Loucy (cell line): Measurements from ENCODE around the gene PPP1R13B.

Experiments used
- H2AFZ ChIP-seq: fragments of 200-600 bp; sonication (generic); 2 replicates; pipeline ENCODE4 v1.6.0; 2016; ENCODE audit warnings: antibody characterized with exemption, mild to moderate bottlenecking, low read length, moderate library complexity
- H3F3A ChIP-seq: fragments of 200-600 bp; 2 replicates; pipeline ENCODE4 v1.6.0; 2016; ENCODE audit warnings: antibody characterized with exemption, low read depth, mild to moderate bottlenecking
- H3K27me3 ChIP-seq: fragments of 200-600 bp; sonication (generic); 2 replicates; pipeline ENCODE4 v1.6.1; 2014; ENCODE audit warnings: low read length, mild to moderate bottlenecking; ENCODE audit not compliant: insufficient read depth, poor library complexity, severe bottlenecking
- H3K36me3 ChIP-seq: fragments of 200-600 bp; sonication (generic); 2 replicates; pipeline ENCODE4 v1.6.1; 2016; ENCODE audit warnings: low read length; ENCODE audit not compliant: insufficient read depth
- H3K4me1 ChIP-seq: fragments of 200-600 bp; sonication (generic); 2 replicates; pipeline ENCODE4 v1.5.1; 2014; ENCODE audit warnings: low read length, mild to moderate bottlenecking; ENCODE audit not compliant: insufficient read depth, poor library complexity, severe bottlenecking
- H3K4me2 ChIP-seq: fragments of 200-600 bp; sonication (generic); 2 replicates; pipeline ENCODE4 v1.6.0; 2014; ENCODE audit warnings: antibody characterized with exemption, low read length, low read depth, mild to moderate bottlenecking; ENCODE audit not compliant: poor library complexity, severe bottlenecking
- H3K4me3 ChIP-seq: fragments of 200-600 bp; sonication (generic); 2 replicates; pipeline ENCODE4 v1.5.1; 2014; ENCODE audit warnings: low read length, mild to moderate bottlenecking, mixed read lengths; ENCODE audit not compliant: poor library complexity, severe bottlenecking
- H3K79me2 ChIP-seq: fragments of 200-600 bp; sonication (generic); 2 replicates; pipeline ENCODE4 v1.6.1; 2014; ENCODE audit warnings: low read length; ENCODE audit not compliant: insufficient read depth
- H3K9ac ChIP-seq: fragments of 200-600 bp; sonication (generic); 2 replicates; pipeline ENCODE4 v1.6.0; 2014; ENCODE audit warnings: mild to moderate bottlenecking, low read depth, low read length, moderate library complexity; ENCODE audit not compliant: poor library complexity, severe bottlenecking
- H3K9me2 ChIP-seq: fragments of 200-600 bp; sonication (generic); replicated peaks from 2 replicates; pipeline ENCODE4 v1.6.1; 2016; ENCODE audit warnings: low read depth, low read length, mixed read lengths
- H3K9me3 ChIP-seq: fragments of 200-600 bp; sonication (generic); 2 replicates; pipeline ENCODE4 v1.6.1; 2014; ENCODE audit warnings: mild to moderate bottlenecking, antibody characterized with exemption, low read length, low read depth; ENCODE audit not compliant: insufficient read depth
- H4K20me1 ChIP-seq: fragments of 200-600 bp; sonication (generic); 2 replicates; pipeline ENCODE4 v1.6.0; 2014; ENCODE audit warnings: antibody characterized with exemption, low read length, mild to moderate bottlenecking; ENCODE audit not compliant: insufficient read depth, poor library complexity, severe bottlenecking
- EZH2phosphoT487 ChIP-seq: fragments of 200-600 bp; IDR thresholded peaks from 2 replicates; pipeline ENCODE4 v1.6.1; 2018; ENCODE audit warnings: antibody characterized with exemption, mild to moderate bottlenecking, moderate library complexity, borderline replicate concordance
- TF ChIP-seq, protein P1 (sequence below): fragments of 200-600 bp; sonication (generic); conservative IDR thresholded peaks from 2 replicates; pipeline ENCODE4 v1.5.1; 2014; ENCODE audit warnings: mild to moderate bottlenecking, antibody characterized with exemption, low read length

PPP1R13B gene

GRCh38 chr14:103712633-103713247 lies 134.6 kb downstream of the PPP1R13B start:
- no peaks in the 10 kb centered on the region for H3K27me3 ChIP-seq
- H2AFZ ChIP-seq: no peak overlapping the region
- peak overlapping the region; percentile 94 for H3K4me2 ChIP-seq
- peaks cover 35% of the 10 kb centered on the region for H3K79me2 ChIP-seq
- H3K4me3 ChIP-seq: no peak overlapping the region
- no peaks in the 10 kb centered on the region for H3K9me3 ChIP-seq
- H3K4me1 ChIP-seq: peaks cover 12% of the 10 kb centered on the region
- peaks cover 11% of the 10 kb centered on the region; the same call in 1 of the 2 replicates for H3K36me3 ChIP-seq
- no peaks in the 10 kb centered on the region for H3K9me2 ChIP-seq
- H3F3A ChIP-seq: no peaks in the 10 kb centered on the region
- peaks cover 9% of the 10 kb centered on the region for H4K20me1 ChIP-seq
- H3K9ac ChIP-seq: peak overlapping the region; percentile 78
- no peak for TF ChIP-seq EZH2phosphoT487
- TF ChIP-seq, protein P1, sequence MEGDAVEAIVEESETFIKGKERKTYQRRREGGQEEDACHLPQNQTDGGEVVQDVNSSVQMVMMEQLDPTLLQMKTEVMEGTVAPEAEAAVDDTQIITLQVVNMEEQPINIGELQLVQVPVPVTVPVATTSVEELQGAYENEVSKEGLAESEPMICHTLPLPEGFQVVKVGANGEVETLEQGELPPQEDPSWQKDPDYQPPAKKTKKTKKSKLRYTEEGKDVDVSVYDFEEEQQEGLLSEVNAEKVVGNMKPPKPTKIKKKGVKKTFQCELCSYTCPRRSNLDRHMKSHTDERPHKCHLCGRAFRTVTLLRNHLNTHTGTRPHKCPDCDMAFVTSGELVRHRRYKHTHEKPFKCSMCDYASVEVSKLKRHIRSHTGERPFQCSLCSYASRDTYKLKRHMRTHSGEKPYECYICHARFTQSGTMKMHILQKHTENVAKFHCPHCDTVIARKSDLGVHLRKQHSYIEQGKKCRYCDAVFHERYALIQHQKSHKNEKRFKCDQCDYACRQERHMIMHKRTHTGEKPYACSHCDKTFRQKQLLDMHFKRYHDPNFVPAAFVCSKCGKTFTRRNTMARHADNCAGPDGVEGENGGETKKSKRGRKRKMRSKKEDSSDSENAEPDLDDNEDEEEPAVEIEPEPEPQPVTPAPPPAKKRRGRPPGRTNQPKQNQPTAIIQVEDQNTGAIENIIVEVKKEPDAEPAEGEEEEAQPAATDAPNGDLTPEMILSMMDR: no peak

DNA sequence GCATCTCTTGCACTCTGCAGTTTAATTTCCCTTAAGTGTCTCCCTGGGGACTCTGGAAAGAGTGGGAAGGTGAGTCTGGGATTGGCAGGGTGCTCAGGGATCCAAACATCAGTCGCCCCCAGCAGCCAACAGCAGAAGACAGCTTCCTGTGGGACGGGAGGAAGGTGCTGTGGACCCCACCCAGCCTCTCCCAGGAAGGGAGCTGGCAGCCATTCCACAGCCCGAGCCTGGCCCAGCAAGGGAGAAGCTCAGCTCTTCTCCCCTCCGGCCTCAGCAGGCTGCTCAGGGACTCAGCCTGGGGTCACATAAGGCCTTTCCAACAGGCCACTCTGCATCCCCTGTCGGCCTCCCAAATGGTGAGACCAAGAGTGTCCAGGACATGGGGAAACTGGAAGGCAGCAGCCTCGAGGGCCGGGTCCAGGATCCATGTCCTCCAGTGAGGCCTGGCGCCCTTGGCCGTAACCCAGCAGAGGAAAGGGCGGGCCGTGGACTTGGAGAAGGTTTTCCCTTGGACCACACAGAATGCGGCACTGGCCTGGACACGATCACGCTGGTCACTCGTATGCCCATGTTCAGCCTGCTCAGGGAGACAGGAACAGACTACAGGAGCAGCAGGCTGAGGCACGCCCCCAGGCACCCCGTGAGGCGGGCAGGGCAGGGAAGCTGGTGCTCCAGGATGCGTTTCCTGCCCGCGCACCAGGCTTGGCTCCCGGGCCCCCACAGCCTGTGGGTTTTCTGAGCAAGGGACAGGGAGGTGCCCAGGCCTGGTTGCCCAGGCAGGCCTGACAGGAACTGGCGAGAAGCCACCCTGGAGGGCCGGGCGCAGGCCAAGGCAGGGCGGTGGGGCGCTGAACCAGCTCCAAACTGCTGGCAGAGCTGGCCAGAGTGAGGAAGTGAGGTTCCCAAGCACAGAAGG lies 135.6 kb downstream of the PPP1R13B start:
- Histone ChIP-seq H4K20me1 (peaks cover 9% of the 10 kb centered on the region), H3K9me2 (no peaks in the 10 kb centered on the region), H3K4me3 (no peak overlapping the region), H3K79me2 (peaks cover 31% of the 10 kb centered on the region), H3K27me3 (no peaks in the 10 kb centered on the region), H3K4me1 (peaks cover 12% of the 10 kb centered on the region), H3F3A (no peaks in the 10 kb centered on the region), H3K4me2 (peak overlapping the region; percentile 15), H2AFZ (no peak overlapping the region), H3K9me3 (no peaks in the 10 kb centered on the region), H3K9ac (no peak overlapping the region), H3K36me3 (peaks cover 20% of the 10 kb centered on the region; the same call in 1 of the 2 replicates)
- TF ChIP-seq, protein P1: no peak
- no peak for TF ChIP-seq EZH2phosphoT487

- Histone ChIP-seq H3K9me2 (no peaks in the 10 kb centered on the region), H3K4me1 (peaks cover 12% of the 10 kb centered on the region), H3K9ac (no peak overlapping the region), H3F3A (no peaks in the 10 kb centered on the region), H3K4me2 (peak overlapping the region; percentile 32), H3K36me3 (peaks cover 29% of the 10 kb centered on the region; the same call in 1 of the 2 replicates), H3K9me3 (no peaks in the 10 kb centered on the region), H3K79me2 (peaks cover 23% of the 10 kb centered on the region), H4K20me1 (peaks cover 4% of the 10 kb centered on the region), H2AFZ (no peak overlapping the region), H3K4me3 (no peak overlapping the region), H3K27me3 (no peaks in the 10 kb centered on the region)
- no peak for TF ChIP-seq EZH2phosphoT487
- TF ChIP-seq, protein P1: no peak
These were observed 136.5 kb downstream of the PPP1R13B start for GRCh38 chr14:103710771-103711377.
